GM12878 (cell line): ENCODE results near the gene CCDC141.

Experiments used
- CREB1 ChIP-seq: IDR thresholded peaks from 2 replicates; pipeline ENCODE4 v1.6.1; 2012; ENCODE audit warnings: low read depth, mild to moderate bottlenecking, inconsistent platforms
- CTCF ChIP-seq, 3 experiments: IDR thresholded peaks in 2 of 3; conservative IDR thresholded peaks in 1 of 3; 2 replicates each; pipeline ENCODE4 v1.5.1; 2011; ENCODE audit warnings: low read depth in 3 of 3, low read length in 3 of 3, mild to moderate bottlenecking in 3 of 3, control low read depth in 2 of 3, moderate library complexity in 2 of 3, inconsistent platforms in 1 of 3, mixed read lengths in 1 of 3; ENCODE audit not compliant: control insufficient read depth in 2 of 3, insufficient read depth in 1 of 3; ENCODE audit errors: extremely low read depth in 1 of 3
- E4F1 ChIP-seq: fragments of 450-650 bp; IDR thresholded peaks from 2 replicates; pipeline ENCODE4 v1.6.1; 2018; ENCODE audit warnings: borderline replicate concordance, mild to moderate bottlenecking; ENCODE audit not compliant: partially characterized antibody
- ELK1 ChIP-seq: IDR thresholded peaks from 2 replicates; pipeline ENCODE4 v1.6.1; 2012; ENCODE audit warnings: low read depth, low read length, improper control_type of control experiment
- NKRF ChIP-seq: fragments of 450-650 bp; conservative IDR thresholded peaks from 2 replicates; pipeline ENCODE4 v1.6.1; 2017; ENCODE audit warnings: mild to moderate bottlenecking, moderate library complexity
- RBBP5 ChIP-seq: fragments of 200-600 bp; sonication (generic); conservative IDR thresholded peaks from 2 replicates; pipeline ENCODE4 v1.6.1; 2016
- SPI1 ChIP-seq: IDR thresholded peaks from 2 replicates; pipeline ENCODE4 v1.6.1; 2011; ENCODE audit warnings: low read depth, mild to moderate bottlenecking, low read length, moderate library complexity, borderline replicate concordance; ENCODE audit not compliant: insufficient read depth
- TCF7 ChIP-seq: IDR thresholded peaks from 2 replicates; pipeline ENCODE4 v1.6.1; 2014; ENCODE audit warnings: antibody characterized with exemption, borderline replicate concordance
- TF ChIP-seq, protein P1 (sequence below): IDR thresholded peaks from 2 replicates; pipeline ENCODE4 v1.6.1; 2012; ENCODE audit warnings: low read length, inconsistent platforms

DNA sequence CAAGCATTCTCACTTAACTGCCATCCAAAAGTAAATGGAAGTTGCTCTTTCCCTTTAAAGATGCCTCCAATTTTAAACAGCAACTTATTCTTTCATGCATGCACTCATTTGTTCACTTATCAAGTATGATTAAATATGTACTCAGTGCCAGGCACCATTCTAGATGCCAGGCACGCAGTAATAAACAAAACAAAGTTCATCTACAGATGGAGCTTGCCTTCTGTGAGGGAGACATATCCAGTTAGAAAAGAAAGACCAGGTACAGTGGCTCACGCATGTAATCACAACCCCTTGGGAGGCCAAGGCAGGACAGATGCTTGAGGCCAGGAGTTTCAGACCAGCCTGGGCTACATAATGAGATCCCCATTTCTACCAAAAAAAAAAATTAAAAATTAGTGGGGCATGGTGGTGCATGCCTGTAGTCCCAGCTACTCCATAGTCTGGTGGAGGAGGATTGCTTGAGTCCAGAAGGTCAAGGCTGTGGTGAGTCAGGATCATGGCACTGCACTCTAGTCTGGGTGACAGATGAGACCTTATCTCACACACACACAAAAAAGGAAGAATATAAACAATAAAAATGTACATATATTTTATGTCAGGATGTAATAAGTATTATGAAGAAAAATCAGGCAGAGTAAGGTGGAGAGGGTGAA is 19.2 kb upstream of the CCDC141 start:
- TF ChIP-seq CTCF (IDR thresholded peaks at IDR 0.05 in 2 of 3, conservative IDR thresholded peaks at IDR 0.05 in 1 of 3; ENCODE audit: control insufficient read depth in 2 of 3, extremely low read depth in 1 of 3, insufficient read depth in 1 of 3, low read depth in 3 of 3, low read length in 3 of 3) (no peak), RBBP5 (no peak), NKRF (no peak), SPI1 (no peak), E4F1 (no peak), TCF7 (no peak), ELK1 (no peak), CREB1 (no peak)
- TF ChIP-seq, protein P1, sequence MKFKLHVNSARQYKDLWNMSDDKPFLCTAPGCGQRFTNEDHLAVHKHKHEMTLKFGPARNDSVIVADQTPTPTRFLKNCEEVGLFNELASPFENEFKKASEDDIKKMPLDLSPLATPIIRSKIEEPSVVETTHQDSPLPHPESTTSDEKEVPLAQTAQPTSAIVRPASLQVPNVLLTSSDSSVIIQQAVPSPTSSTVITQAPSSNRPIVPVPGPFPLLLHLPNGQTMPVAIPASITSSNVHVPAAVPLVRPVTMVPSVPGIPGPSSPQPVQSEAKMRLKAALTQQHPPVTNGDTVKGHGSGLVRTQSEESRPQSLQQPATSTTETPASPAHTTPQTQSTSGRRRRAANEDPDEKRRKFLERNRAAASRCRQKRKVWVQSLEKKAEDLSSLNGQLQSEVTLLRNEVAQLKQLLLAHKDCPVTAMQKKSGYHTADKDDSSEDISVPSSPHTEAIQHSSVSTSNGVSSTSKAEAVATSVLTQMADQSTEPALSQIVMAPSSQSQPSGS, result no peak
